HG02798 (cell line): ENCODE measurements around the gene OBP2A.
"Not testable (repeated sequence)": the region's sequence is repeated elsewhere in the genome, so short reads cannot be mapped to it uniquely, and the experiment has no call there.

ENCODE experiments used
- ATAC-seq: cut with Tn5 transposase; IDR thresholded peaks from one replicate; pipeline ENCODE4 v1.9.1; 2021; ENCODE audit warnings: mild to moderate bottlenecking; ENCODE audit not compliant: unreplicated experiment, poor library complexity

Gene OBP2A

DNA sequence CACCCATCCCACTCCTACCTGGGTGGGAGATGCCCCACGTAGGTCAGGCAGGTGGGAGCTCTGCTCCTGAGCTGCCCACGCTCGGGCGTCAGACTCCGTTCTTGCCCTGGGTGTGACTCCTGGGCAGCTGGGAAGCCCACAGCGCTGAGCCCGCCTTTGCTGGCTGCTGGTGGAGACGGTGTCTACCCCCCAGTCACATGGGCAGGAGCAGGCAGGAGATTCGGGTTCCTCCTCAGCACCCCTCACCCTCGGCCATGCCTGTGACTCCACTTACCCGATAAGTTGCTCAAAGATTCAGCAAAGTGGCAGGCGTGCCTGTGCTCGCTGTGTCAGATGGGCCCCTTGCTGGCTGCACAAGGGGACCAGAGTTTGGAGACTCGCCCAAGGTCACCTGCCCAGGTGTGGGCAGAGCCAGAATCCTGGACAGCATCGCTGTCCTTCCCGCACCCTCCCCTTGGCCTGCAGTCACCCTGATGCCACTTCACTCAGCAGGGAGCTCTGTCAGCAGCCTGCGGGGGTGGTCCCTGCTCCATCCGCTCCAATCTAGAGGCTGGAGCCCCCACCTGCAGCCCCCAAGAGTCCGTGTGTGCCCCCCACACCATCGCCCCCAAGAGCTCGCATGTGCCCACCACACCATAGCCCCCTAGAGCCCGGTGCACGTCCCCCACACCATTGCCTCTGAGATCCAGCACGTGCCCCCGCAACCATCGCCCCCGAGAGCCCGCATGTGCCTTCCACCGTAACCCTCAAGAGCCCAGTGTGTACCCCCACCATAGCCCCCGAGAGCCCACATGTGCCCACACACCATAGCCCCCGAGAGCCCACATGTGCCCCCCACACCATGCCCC lies 20.5 kb upstream of the OBP2A start:
- no peak for ATAC-seq

DNA sequence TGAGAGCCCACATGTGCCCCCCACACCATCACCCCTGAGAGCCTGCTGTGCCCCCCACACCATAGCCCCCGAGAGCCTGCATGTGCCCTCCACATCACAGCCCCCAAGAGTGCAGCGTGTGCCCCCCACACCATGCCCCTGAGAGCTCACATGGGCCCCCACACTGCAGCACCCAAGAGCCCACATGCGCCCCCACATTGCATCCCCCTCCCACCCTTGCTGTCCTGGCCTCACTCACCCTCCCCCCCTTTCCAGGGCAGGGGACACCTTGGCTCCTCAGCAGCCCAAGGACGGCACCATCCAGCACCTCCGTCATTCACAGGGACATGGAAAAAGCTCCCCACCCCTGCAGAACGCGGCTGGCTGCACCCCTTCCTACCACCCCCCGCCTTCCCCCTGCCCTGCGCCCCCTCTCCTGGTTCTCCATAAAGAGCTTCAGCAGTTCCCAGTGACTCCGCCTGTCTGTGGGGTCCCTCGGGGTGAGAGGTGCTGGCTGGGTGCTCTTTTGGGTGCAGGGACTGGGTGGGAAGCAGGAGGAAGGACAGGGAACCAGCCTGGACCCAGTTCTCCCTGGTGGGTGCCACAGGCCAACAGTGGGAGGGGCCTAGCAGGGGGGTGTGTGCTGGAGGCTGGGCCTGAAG lies 19.7 kb upstream of the OBP2A start:
- ATAC-seq, result no peak

DNA sequence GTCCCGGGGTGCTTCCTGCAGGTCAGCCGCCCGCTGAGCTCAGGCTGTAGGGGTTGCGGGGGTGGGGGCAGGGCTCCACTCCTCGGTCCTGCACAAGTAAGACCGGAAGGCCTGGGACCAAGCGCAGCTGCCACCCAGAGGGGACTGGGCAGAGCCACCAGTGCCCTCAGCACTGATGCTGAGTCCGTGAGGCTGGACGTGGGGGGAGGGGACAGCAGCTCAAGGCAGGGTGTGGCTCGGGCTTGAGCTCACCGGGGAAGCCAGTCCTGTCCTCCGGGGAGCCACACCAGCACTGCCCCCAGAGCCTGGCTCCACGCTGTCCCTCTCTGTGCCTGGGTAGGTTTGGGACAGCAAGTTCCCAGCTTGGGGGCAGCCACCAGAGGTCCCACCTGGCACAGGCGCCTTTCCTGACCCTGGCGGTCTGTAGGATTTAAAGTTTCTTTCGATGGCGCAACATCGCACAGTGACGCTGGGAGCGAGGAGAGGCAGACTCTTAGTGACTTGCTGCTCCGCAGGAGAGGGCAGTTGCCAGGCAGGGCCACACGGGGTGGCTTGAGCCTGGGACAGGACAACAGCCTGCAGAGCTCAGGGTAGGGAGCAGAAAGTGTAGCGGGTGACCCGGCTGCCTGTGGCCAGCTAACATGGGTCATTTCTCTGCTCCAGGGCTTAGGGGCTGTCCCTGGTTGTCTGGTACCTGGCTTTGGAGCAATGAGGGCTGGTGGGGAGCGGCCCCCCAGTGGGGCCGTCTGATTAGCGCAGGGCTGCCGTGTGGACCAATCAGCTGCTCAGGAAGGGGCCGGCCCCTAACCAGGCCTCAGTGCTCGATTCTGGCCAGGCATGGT lies 19.0 kb upstream of the OBP2A start:
- no peak for ATAC-seq

DNA sequence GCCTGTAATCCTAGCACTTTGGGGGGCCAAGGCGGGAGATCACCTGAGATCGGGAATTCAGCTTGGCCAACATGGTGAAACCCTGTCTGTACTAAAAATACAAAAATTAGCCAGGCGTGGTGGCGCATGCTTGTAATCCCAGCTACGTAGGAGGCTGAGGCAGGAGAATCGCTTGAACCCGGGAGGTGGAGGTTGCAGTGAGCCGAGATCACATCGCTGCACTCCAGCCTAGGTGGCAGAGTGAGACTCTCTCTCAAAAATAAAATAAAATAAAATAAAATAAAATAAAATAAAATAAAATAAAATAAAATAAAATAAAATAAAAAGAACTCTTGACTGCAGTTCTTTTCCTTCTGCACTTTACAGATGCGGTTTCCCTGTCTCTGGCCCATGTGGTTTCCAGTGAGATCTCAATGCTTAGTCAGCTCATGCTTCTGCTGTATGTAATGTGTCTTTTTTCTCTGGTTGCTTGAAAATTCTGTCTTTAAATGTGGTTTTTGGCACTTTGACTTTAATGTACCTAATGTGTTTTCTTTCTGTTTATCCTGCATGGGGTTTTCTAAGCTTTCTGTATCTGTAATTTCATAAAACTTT lies 17.0 kb upstream of the OBP2A start:
- not testable (repeated sequence) for ATAC-seq

DNA sequence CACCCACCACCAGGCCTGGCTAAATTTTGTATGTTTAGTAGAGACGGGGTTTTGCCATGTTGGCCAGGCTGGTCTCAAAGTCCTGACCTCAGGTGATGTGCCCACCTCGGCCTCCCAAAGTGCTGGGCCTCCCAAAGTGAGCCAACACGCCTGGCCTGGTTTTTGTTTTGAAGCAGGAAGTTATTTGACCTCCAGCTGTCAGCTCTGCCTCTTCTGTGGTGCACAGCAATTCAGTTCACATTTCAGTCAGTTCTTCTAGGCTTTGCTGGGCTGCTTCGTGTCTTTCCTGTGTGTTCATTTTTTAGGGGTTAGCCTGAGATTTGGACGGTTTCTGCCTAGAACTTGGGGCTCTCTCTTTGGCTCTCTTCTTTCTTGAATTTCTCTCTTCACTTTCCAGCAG lies 15.8 kb upstream of the OBP2A start:
- no peak for ATAC-seq

- no peak for ATAC-seq
Measured at GRCh38 chr9:135531096-135531495, 14.8 kb upstream of the OBP2A start.

DNA sequence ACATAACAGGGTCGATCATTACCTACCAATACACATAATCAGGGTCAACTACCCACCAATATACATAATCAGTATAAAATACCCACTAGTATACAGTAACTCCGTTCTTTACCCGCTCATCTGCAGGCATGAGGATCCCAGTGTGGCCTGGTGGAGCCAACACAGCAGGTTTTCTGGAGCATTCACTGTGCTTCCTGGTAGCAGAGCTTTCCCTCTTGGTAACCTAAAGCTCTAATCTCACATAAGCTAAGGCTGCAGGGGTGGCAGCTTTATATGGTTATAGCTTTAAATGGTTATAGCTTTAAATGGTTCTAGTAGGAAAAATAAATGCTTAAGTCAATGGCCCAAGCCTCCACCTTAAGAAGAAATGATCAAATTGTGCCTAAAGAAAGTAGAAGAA lies 12.8 kb upstream of the OBP2A start:
- no peak for ATAC-seq

GRCh38 chr9:135533674-135534073 lies 12.3 kb upstream of the OBP2A start:
- ATAC-seq, result no peak

GRCh38 chr9:135534192-135534711 lies 11.7 kb upstream of the OBP2A start:
- ATAC-seq, result not testable (repeated sequence)

DNA sequence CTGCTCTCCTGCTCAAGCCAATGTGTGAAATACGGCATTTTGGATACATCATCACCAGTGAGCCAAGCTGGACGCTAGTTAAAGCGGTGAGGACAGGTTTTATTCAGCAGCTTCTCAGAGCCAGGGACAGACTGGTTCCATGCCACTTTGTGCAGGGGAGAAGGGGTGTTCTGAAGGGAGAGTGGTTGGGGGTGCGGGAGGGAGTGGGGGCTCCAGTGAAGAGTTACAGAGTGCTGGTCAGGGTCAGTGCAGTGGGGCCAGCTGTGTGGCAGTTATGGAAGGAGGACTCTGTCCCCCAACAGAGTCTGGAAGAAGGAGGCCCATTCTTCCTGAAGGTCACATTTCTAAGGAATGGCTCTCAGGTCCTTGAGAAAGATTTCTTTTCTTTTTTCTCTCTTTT lies 11.1 kb upstream of the OBP2A start:
- ATAC-seq, result not testable (repeated sequence)

DNA sequence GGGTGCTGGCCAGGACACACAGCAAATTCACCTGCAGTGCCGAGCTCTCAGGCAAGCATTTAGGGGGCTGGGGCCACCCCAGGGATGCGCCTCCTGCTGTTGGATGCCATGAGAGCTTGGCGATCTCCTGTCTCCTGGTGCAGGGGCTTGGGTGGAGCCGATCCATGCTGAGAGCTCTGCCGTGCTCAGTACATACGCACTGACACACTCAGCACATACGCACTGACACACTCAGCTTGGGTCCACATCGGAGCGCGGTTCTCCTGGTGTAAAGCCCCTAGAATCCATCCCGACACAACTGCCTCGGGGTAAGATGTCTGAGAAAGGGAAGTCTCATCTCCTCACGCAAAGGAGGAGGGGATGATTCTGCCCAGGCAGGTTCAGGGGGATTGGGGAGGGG lies 10.3 kb upstream of the OBP2A start:
- ATAC-seq, result not testable (repeated sequence)

DNA sequence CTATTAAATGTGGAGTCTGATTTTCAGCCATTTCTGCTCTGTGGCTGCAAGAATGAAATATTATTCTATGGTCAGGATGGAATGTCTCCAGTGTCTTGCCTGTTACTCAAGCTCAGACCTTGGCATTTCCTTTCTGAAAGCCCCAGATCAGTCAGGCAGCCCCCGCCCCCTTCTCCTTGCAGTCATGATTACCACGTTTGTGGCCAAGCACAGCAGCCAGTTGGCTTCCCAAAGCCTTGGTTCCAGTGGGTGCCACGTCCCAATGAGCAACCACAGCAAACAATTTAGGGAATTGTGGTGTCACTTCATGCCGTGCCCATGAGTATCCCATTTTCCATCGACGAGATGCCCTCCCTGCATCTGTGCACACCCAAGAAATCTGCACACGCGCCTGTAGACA lies 9.7 kb upstream of the OBP2A start:
- ATAC-seq, result no peak

- ATAC-seq, result not testable (repeated sequence)
Measured at GRCh38 chr9:135543262-135543894, 2.5 kb upstream of the OBP2A start.

DNA sequence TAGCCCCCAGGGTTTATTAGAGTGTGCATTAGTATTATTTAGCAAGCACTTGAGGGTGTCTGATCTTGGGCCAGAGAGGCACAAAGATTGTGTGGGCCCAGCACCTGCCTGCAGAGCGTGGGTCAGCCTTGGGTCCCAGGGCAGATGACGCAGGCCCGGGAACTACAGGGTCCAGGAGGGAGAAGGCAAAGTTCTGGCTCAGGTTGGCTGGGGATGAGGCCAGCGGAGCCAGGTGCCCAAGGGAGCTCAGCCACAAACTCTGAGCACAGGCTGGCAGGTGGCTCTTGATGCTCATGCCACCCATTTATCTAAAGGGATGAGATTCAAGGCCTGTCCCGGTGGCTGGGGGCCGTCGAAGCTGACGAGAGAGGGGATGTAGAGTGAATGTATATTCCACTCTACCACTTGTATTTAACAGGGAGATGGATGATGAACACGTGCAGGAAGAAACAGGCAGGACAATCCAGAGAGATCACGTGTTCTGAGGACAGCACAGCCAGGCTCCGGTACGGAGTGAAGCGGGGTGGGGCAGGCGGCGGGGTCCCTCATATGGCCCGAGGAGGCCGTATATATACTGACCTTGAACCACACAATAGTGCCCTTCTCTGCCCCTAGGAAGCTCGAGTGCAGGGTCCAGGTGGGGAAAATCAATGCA lies 818 bp upstream of the OBP2A start:
- ATAC-seq, result no peak

DNA sequence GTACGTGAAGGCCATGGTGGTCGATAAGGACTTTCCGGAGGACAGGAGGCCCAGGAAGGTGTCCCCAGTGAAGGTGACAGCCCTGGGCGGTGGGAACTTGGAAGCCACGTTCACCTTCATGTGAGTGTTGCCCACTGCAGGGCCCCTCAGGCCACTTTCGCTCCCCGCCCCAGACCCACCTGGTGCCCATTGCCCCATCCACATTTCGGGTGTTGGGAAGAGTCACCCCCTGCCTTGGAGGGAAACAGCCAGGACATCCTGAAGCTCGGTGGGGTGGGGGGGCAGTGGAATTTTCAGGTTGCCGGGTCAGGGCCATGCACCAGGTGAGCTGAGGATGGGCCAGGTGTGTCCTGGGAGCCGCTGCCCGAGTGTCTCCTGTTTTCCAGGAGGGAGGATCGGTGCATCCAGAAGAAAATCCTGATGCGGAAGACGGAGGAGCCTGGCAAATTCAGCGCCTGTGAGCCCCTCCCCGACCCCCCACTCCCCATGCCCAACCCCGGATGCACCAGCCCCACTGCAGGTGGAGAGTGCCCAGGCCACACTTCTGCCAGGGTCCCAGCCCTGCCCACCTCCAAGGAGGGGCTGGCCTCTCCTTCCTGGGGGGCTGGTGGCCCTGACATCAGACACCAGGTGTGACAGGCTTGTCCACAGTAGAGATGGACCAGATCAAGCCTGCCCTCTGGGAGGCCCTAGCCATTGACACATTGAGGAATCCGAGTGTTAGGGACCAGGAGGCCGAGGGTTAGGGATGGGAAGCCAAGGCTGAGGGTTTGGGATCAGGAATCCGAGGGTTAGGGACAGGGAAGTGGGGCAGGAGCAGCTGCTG lies 1.1 kb downstream of the OBP2A start:
- ATAC-seq, result not testable (repeated sequence)

DNA sequence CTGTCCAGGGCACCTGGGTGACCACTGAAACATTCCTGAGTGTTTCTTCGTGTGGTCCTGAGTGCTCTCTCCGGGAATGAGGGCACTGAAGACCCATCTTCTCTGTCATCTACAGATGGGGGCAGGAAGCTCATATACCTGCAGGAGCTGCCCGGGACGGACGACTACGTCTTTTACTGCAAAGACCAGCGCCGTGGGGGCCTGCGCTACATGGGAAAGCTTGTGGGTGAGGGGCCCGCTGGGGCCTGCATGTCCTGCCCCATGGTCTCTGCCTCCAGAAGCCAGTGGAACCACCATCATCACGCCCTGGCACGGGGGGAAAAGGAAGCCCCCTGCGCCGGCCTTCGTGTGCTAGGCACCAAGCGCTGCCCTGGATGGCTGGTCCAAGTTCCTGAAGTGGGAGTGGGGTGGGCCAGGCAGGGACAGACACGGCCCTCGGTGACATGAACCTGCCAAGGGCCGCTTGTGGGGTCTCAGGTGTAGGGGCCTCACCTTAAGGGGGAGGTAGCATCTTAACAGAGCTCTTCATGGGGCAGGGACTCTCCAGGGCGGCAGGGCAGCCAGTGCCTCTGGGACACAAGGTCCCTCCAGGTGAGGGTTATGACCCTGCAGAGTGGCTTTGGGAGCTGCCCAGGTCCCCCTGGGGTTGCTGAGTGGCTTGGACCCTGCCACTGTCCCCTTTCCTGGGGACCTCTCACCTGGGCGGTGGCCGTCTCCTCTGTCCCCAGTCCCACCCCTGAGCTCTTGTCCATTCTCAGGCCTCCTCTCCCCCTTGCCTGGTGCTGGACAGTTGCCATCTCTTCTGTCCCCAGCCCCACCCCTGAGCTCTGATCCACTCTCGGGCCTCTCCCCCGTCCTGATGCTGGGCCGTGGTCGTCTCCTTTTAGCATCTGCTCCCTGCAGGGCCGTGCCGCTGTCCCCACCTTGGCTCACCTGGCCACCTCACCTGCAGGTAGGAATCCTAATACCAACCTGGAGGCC lies 2.1 kb downstream of the OBP2A start:
- ATAC-seq, result no peak
